K562 (cell line): Measurements from ENCODE around the gene SLC25A45. TPM values are rescaled to one million over a fixed set of nuclear protein-coding genes. Genes with fewer than 3 reads are reported as not detected.

Experiments used
- ATAC-seq: fragments of 200-7000 bp; cut with Tn5 transposase; 3 replicates; pipeline ENCODE4 v1.9.1; 2020; ENCODE audit warnings: moderate library complexity
- BruUV-seq: library from RNA; stranded (reverse); fragments of 400-500 nt; replicated peaks from 2 replicates; lab custom pipeline; 2021; lab: Mats Ljungman, UMichigan
- CTCF ChIA-PET: fragments of 300-600 bp; formaldehyde crosslinking; extraction: SDS; loops from one replicate; lab custom pipeline; 2021; ENCODE audit warnings: low intra/inter-chr PET ratio; lab: Yijun Ruan, JAX
- POLR2A ChIA-PET: fragments of 300-600, 350-650 bp; sonication (Branson Sonifier 250); formaldehyde crosslinking; extraction: SDS; loops from one replicate; lab custom pipeline; 2021; ENCODE audit warnings: antibody characterized with exemption, inconsistent platforms; lab: Yijun Ruan, JAX
- DNase-seq, 4 experiments: peaks; one replicate each; pipeline versions ENCODE4 v3.0.0 to v3.0.0-alpha.2; 2011 to 2018; ENCODE audit warnings: low spot score in 3 of 4, mixed read lengths in 3 of 4; ENCODE audit errors: extremely low read depth in 1 of 4
- FAIRE-seq: peaks from 2 replicates; lab custom pipeline; 2011; peaks lifted over from hg19 to GRCh38; lab: Jason Lieb, UNC
- H2AFZ ChIP-seq: 2 replicates; pipeline ENCODE4 v1.6.0; 2011; ENCODE audit warnings: low read depth, low read length, control low read depth, inconsistent platforms
- H3K27ac ChIP-seq: fragments of 200-600 bp; 3 replicates; pipeline ENCODE4 v1.8.0; 2011; ENCODE audit warnings: low read depth, mild to moderate bottlenecking, control low read depth, inconsistent platforms, low read length, moderate library complexity, mixed read lengths; ENCODE audit errors: extremely low read depth
- H3K27me3 ChIP-seq, 2 experiments: fragments of 300-600 bp in 1 of 2; 2 replicates in 1 of 2; 3 replicates in 1 of 2; pipeline versions ENCODE4 v1.6.0 to v1.8.0; 2011; ENCODE audit warnings: inconsistent platforms in 2 of 2, low read length in 2 of 2, mild to moderate bottlenecking in 1 of 2, mixed read lengths in 1 of 2, moderate library complexity in 1 of 2; ENCODE audit not compliant: control insufficient read depth in 2 of 2, insufficient read depth in 2 of 2
- H3K36me3 ChIP-seq: fragments of 300-600 bp; 3 replicates; pipeline ENCODE4 v1.8.0; 2011; ENCODE audit warnings: mild to moderate bottlenecking, low read length, inconsistent platforms; ENCODE audit not compliant: control insufficient read depth, insufficient read depth
- H3K4me1 ChIP-seq, 2 experiments: fragments of 200-600 bp in 1 of 2; replicated peaks in 1 of 2; 2 replicates in 1 of 2; 3 replicates in 1 of 2; pipeline versions ENCODE4 v1.5.1 to v1.8.0; 2011; ENCODE audit warnings: inconsistent platforms in 2 of 2, low read length in 2 of 2, mild to moderate bottlenecking in 1 of 2, mixed read lengths in 1 of 2, moderate library complexity in 1 of 2; ENCODE audit not compliant: control insufficient read depth in 2 of 2, insufficient read depth in 2 of 2
- H3K4me2 ChIP-seq: 2 replicates; pipeline ENCODE4 v1.6.1; 2011; ENCODE audit warnings: low read length, control low read depth, inconsistent platforms, mixed read lengths; ENCODE audit not compliant: insufficient read depth
- H3K4me3 ChIP-seq: fragments of 200-600 bp; sonication (generic), shearing (Covaris generic); 2 replicates; pipeline ENCODE4 v1.5.1; 2016; ENCODE audit warnings: control low read depth, inconsistent platforms
- H3K79me2 ChIP-seq: fragments of 200-600 bp; 3 replicates; pipeline ENCODE4 v1.8.0; 2011; ENCODE audit warnings: low read length, inconsistent platforms; ENCODE audit not compliant: control insufficient read depth, insufficient read depth
- H3K9ac ChIP-seq, 2 experiments: 2 replicates each; pipeline versions ENCODE4 v1.6.0 to v1.6.1; 2011; ENCODE audit warnings: low read depth in 2 of 2, low read length in 2 of 2, control low read depth in 1 of 2, inconsistent platforms in 1 of 2, mild to moderate bottlenecking in 1 of 2, mixed read lengths in 1 of 2; ENCODE audit not compliant: insufficient read depth in 1 of 2
- H3K9me1 ChIP-seq: one replicate; pipeline ENCODE4 v1.6.0; 2011; ENCODE audit warnings: inconsistent platforms, mild to moderate bottlenecking, low read length, moderate library complexity; ENCODE audit not compliant: control insufficient read depth, insufficient read depth
- H3K9me3 ChIP-seq: replicated peaks from 2 replicates; pipeline ENCODE4 v1.5.1; 2011; ENCODE audit warnings: low read depth, low read length, inconsistent platforms; ENCODE audit not compliant: control insufficient read depth, insufficient read depth
- H4K20me1 ChIP-seq: replicated peaks from 2 replicates; pipeline ENCODE4 v1.6.1; 2011; ENCODE audit warnings: low read length, inconsistent platforms, mixed read lengths; ENCODE audit not compliant: control insufficient read depth, insufficient read depth
- HMGN3 ChIP-seq: IDR thresholded peaks from 2 replicates; pipeline ENCODE4 v1.6.1; 2011; ENCODE audit warnings: borderline replicate concordance, low read depth, mild to moderate bottlenecking, mixed read lengths, low read length; ENCODE audit not compliant: insufficient read length; ENCODE audit errors: extremely low read depth
- RBFOX2 ChIP-seq: fragments of 200-400 bp; formaldehyde crosslinking; IDR thresholded peaks from 2 replicates; pipeline ENCODE4 v1.6.1; 2017; ENCODE audit warnings: low read depth, mild to moderate bottlenecking, low read length, moderate library complexity
- TAF15 ChIP-seq: fragments of 200-400 bp; formaldehyde crosslinking; IDR thresholded peaks from 2 replicates; pipeline ENCODE4 v1.6.1; 2017; ENCODE audit warnings: mild to moderate bottlenecking, low read depth, low read length, moderate library complexity
- ZBTB8A ChIP-seq: fragments of 450-650 bp; IDR thresholded peaks from 2 replicates; pipeline ENCODE4 v1.6.1; 2018; ENCODE audit warnings: mild to moderate bottlenecking, moderate library complexity; ENCODE audit not compliant: partially characterized antibody
- ZNF124 ChIP-seq: sonication (generic); formaldehyde crosslinking; IDR thresholded peaks from 2 replicates; pipeline ENCODE4 v1.8.1; 2022; ENCODE audit warnings: missing genetic modification reagents
- ZNF239 ChIP-seq: fragments of 250-450 bp; sonication (Bioruptor Pico); IDR thresholded peaks from 2 replicates; pipeline ENCODE4 v1.4.0; 2020; ENCODE audit warnings: mild to moderate bottlenecking
- ZNF316 ChIP-seq: fragments of 450-650 bp; IDR thresholded peaks from 2 replicates; pipeline ENCODE4 v1.6.1; 2016
- WGBS: fragments of 100-300 bp; shearing (Covaris generic); methylation state at CpG from one replicate; pipeline ENCODE4 v1.1.6; 2016; ENCODE audit warnings: low coverage, mixed read lengths; ENCODE audit not compliant: insufficient coverage; ENCODE audit errors: missing lambda C conversion rate; 5-methylcytosine and 5-hydroxymethylcytosine counted together
- in situ Hi-C: fragments of 300-500 bp; cut with MboI; formaldehyde crosslinking; loops from 4 replicates; pipeline ENCODE4 v1.15.0; 2018; ENCODE audit warnings: inconsistent platforms, mixed read lengths
- intact Hi-C: fragments of 100-400 bp; cut with micrococcal nuclease; formaldehyde crosslinking; loops from 2 replicates; pipeline ENCODE4 v1.14.2; 2022
- polyA plus RNA-seq, 8 experiments: library from polyadenylated mRNA; depleted of rRNA in 4 of 8; stranded (reverse) in 5 of 8; unstranded in 3 of 8; fragments of >200 nt; fragmentation: Nextera tagmentation in 2 of 8; fragmentation: Illumina TruSeq in 1 of 8; extraction: Ambion mirVana in 2 of 8; extraction: Trizol in 1 of 8; gene quantifications; 2 replicates each; pipeline versions ENCODE4 v1.2.1 to v1.2.3, GENCODE V29; 2011 to 2014; ENCODE audit warnings: inconsistent platforms in 1 of 8, missing spikeins in 1 of 8
- total RNA-seq, 7 experiments: library from RNA; depleted of rRNA in 6 of 7; stranded (reverse); fragments of >200 nt in 6 of 7; fragmentation: Illumina TruSeq in 2 of 7; extraction: Trizol in 2 of 7; gene quantifications; 2 replicates each; pipeline versions ENCODE4 v1.2.1 to v1.2.3, GENCODE V29; 2011 to 2021; ENCODE audit warnings: low replicate concordance in 1 of 7
- TF ChIP-seq, protein P1 (sequence below): fragments of 250-450 bp; sonication (Bioruptor Pico); IDR thresholded peaks from 2 replicates; pipeline ENCODE4 v1.4.0; 2020
- TF ChIP-seq, protein P2 (sequence below): sonication (generic); formaldehyde crosslinking; IDR thresholded peaks from 2 replicates; pipeline ENCODE4 v1.8.0; 2023; ENCODE audit warnings: mild to moderate bottlenecking, missing genetic modification reagents

The SLC25A45 gene
- total and polyA plus RNA-seq, 9 of the 15 experiments (the other 6 are each of a cell fraction or from before 2014, with no cell fraction given): 0.15 to 2.3 (median 0.68) TPM

DNA sequence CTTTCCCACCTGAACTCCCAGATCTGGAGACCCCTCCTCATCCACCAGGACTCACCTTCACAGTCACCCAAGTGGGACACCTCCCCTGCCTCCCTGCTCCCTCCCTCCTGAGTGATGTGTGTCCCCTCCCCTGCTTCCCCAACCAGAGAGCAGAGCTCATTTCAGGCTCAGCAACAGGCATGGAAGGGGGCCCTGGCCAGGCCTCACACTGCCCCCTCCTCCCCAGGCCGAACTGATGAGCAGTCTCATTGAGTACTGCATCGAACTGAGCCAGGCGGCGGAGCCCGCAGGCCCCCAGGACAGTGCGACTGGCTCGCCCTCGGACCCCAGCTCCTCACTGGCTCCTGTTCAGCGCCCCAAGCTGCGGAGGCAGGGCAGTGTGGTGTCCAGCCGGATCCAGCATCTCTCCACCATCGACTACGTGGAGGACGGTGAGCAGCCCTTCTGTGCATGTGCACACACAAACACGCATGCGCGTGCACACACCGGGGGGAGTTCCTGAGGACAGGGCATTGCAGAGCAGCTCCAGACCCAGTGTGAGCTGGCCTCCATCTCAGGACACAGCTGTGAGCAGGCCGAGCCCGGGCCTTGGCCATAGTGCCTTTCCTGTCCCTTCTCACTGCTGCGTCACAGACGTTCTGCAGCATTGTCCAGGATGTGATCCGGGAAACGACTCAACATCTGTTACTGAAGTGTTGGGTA is 22.3 kb upstream of the SLC25A45 start:
- DNase-seq: no peak
- H3K4me1 ChIP-seq: peaks cover 9 to 41% of the 10 kb centered on the region in 2 experiments
- no peak overlapping the region for H2AFZ ChIP-seq
- H3K79me2 ChIP-seq: no peaks in the 10 kb centered on the region
- H3K9ac ChIP-seq: peak overlapping the region in 1 of 2 experiments; percentile 74; a peak in 2 of 4 replicates
- H3K9me1 ChIP-seq: no peaks in the 10 kb centered on the region
- no peaks in the 10 kb centered on the region for H3K9me3 ChIP-seq
- peak; percentile 27; the same call in 1 of the 2 replicates for TF ChIP-seq RBFOX2
- TF ChIP-seq ZNF124 (CRISPR knock-in tag): no peak
- H3K4me3 ChIP-seq: no peak overlapping the region
- in situ Hi-C loops (no loop called here), intact Hi-C loops (no loop called here)
- peaks cover 80% of the 10 kb centered on the region for H3K36me3 ChIP-seq
- no peak overlapping the region for H3K27ac ChIP-seq
- H4K20me1 ChIP-seq: 0 out of 2 replicates have a peak, but pooled peaks cover 4% of the 10 kb centered on the region
- no peak for FAIRE-seq
- ATAC-seq: no peak
- BruUV-seq: no TSS peak
- H3K4me2 ChIP-seq: no peak overlapping the region
- 95% methylated on average over 20 of the region's 24 CpGs for WGBS
- CTCF ChIA-PET: no interaction called here
- H3K27me3 ChIP-seq: no peaks in the 10 kb centered on the region
- POLR2A ChIA-PET: interaction anchor here (0.5 to 12.2 kb wide), 9 partner anchors 10 to 287 kb away, joined by 3 to 185 read pairs (median 4); partner anchors contain the start of genes MALAT1, NEAT1 and ZNHIT2

DNA sequence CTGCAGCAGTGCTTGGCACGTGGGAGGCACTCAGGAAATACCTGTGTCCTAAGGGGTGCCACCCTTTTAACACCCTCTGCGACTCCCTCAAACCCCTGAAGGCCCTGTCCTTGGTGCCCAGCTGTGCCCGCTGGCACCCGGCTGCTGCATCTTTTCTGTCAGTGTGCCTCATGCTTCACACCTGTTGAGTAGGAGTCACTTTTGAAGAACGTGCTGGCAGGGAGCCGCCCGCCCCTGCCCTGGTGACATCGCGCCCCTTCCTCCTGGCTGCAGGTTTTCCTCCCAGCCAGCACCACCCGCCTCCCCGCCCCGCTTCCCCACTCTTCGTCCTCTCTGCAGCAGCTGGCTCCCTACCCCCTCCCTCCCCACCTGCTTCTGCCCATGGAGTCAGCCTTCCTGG is 21.8 kb upstream of the SLC25A45 start:
- BruUV-seq: no TSS peak
- CTCF ChIA-PET: no interaction called here
- in situ Hi-C loops: no loop called here
- H3K9me1 ChIP-seq: no peaks in the 10 kb centered on the region
- H3K4me1 ChIP-seq: peaks cover 9 to 47% of the 10 kb centered on the region in 2 experiments
- FAIRE-seq (no peak), ATAC-seq (no peak), DNase-seq (no peak)
- POLR2A ChIA-PET: interaction anchor here (0.5 to 12.2 kb wide), 12 partner anchors 9 to 1173 kb away, joined by 3 to 185 read pairs (median 6); partner anchors contain the start of genes MALAT1 and NEAT1
- H3K9ac ChIP-seq: peak overlapping the region in 1 of 2 experiments; percentile 75; a peak in 2 of 4 replicates
- WGBS: 85% methylated on average over 10 of the region's 13 CpGs
- H3K9me3 ChIP-seq: no peaks in the 10 kb centered on the region
- peaks cover 80% of the 10 kb centered on the region for H3K36me3 ChIP-seq
- intact Hi-C loops: no loop called here
- H3K4me2 ChIP-seq: no peak overlapping the region
- H2AFZ ChIP-seq: no peak overlapping the region
- H3K4me3 ChIP-seq: no peak overlapping the region
- H3K27me3 ChIP-seq: no peaks in the 10 kb centered on the region
- peak overlapping the region; percentile 33; the same call in 1 of the 3 replicates for H3K27ac ChIP-seq
- H3K79me2 ChIP-seq: no peaks in the 10 kb centered on the region
- 0 out of 2 replicates have a peak, but pooled peaks cover 4% of the 10 kb centered on the region for H4K20me1 ChIP-seq
- TF ChIP-seq TAF15 (no peak), ZNF316 (no peak), HMGN3 (no peak), ZNF239 (no peak), ZBTB8A (no peak)
- TF ChIP-seq, protein P1, sequence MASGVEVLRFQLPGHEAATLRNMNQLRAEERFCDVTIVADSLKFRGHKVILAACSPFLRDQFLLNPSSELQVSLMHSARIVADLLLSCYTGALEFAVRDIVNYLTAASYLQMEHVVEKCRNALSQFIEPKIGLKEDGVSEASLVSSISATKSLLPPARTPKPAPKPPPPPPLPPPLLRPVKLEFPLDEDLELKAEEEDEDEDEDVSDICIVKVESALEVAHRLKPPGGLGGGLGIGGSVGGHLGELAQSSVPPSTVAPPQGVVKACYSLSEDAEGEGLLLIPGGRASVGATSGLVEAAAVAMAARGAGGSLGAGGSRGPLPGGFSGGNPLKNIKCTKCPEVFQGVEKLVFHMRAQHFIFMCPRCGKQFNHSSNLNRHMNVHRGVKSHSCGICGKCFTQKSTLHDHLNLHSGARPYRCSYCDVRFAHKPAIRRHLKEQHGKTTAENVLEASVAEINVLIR: no peak
- TF ChIP-seq, protein P2, sequence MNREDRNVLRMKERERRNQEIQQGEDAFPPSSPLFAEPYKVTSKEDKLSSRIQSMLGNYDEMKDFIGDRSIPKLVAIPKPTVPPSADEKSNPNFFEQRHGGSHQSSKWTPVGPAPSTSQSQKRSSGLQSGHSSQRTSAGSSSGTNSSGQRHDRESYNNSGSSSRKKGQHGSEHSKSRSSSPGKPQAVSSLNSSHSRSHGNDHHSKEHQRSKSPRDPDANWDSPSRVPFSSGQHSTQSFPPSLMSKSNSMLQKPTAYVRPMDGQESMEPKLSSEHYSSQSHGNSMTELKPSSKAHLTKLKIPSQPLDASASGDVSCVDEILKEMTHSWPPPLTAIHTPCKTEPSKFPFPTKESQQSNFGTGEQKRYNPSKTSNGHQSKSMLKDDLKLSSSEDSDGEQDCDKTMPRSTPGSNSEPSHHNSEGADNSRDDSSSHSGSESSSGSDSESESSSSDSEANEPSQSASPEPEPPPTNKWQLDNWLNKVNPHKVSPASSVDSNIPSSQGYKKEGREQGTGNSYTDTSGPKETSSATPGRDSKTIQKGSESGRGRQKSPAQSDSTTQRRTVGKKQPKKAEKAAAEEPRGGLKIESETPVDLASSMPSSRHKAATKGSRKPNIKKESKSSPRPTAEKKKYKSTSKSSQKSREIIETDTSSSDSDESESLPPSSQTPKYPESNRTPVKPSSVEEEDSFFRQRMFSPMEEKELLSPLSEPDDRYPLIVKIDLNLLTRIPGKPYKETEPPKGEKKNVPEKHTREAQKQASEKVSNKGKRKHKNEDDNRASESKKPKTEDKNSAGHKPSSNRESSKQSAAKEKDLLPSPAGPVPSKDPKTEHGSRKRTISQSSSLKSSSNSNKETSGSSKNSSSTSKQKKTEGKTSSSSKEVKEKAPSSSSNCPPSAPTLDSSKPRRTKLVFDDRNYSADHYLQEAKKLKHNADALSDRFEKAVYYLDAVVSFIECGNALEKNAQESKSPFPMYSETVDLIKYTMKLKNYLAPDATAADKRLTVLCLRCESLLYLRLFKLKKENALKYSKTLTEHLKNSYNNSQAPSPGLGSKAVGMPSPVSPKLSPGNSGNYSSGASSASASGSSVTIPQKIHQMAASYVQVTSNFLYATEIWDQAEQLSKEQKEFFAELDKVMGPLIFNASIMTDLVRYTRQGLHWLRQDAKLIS: no peak
